Astrocyte (in vitro differentiated cells and primary cell): ENCODE results near the gene UBE4B. TPM values are rescaled to one million over a fixed set of nuclear protein-coding genes. Genes with fewer than 3 reads are reported as not detected.
"Not testable (repeated sequence)": the region's sequence is repeated elsewhere in the genome, so short reads cannot be mapped to it uniquely, and the experiment has no call there.

Experiments used
- DNase-seq: peaks from one replicate; pipeline ENCODE4 v3.0.0-alpha.2; 2010; ENCODE audit warnings: low read depth
- FAIRE-seq: peaks from 2 replicates; lab custom pipeline; 2011; peaks lifted over from hg19 to GRCh38; lab: Jason Lieb, UNC
- H2AFZ ChIP-seq: 2 replicates; pipeline ENCODE4 v1.6.0; 2012; ENCODE audit warnings: low read depth, low read length, inconsistent platforms
- H3K27ac ChIP-seq: 2 replicates; pipeline ENCODE4 v1.5.1; 2011; ENCODE audit warnings: low read depth, low read length, inconsistent platforms
- H3K27me3 ChIP-seq: 2 replicates; pipeline ENCODE4 v1.6.0; 2011; ENCODE audit warnings: low read length, inconsistent platforms; ENCODE audit not compliant: insufficient read depth
- H3K36me3 ChIP-seq: 2 replicates; pipeline ENCODE4 v1.5.1; 2011; ENCODE audit warnings: low read length, inconsistent platforms; ENCODE audit not compliant: insufficient read depth
- H3K4me1 ChIP-seq: 2 replicates; pipeline ENCODE4 v1.5.1; 2011; ENCODE audit warnings: low read length, inconsistent platforms; ENCODE audit not compliant: insufficient read depth
- H3K4me2 ChIP-seq: 2 replicates; pipeline ENCODE4 v1.6.0; 2012; ENCODE audit warnings: low read length, inconsistent platforms
- H3K4me3 ChIP-seq: 2 replicates; pipeline ENCODE4 v1.5.1; 2011; ENCODE audit warnings: low read depth, mild to moderate bottlenecking, low read length, inconsistent platforms; ENCODE audit not compliant: insufficient read depth
- H3K79me2 ChIP-seq: 2 replicates; pipeline ENCODE4 v1.6.0; 2012; ENCODE audit warnings: mild to moderate bottlenecking, low read length, inconsistent platforms; ENCODE audit not compliant: insufficient read depth
- H3K9ac ChIP-seq: 2 replicates; pipeline ENCODE4 v1.6.0; 2012; ENCODE audit warnings: mild to moderate bottlenecking, low read length, inconsistent platforms
- H3K9me3 ChIP-seq: 2 replicates; pipeline ENCODE4 v1.5.1; 2012; ENCODE audit warnings: low read depth, mild to moderate bottlenecking, low read length, inconsistent platforms; ENCODE audit not compliant: insufficient read depth
- H4K20me1 ChIP-seq: 2 replicates; pipeline ENCODE4 v1.6.0; 2012; ENCODE audit warnings: low read length, inconsistent platforms; ENCODE audit not compliant: insufficient read depth
- H3K27ac Mint-ChIP-seq: one replicate; pipeline ENCODE4 v1.8.0; 2021; ENCODE audit warnings: mild to moderate bottlenecking, mixed read lengths; ENCODE audit not compliant: unreplicated experiment
- H3K27me3 Mint-ChIP-seq: one replicate; pipeline ENCODE4 v1.8.0; 2021; ENCODE audit warnings: low read depth, mixed read lengths; ENCODE audit not compliant: unreplicated experiment
- H3K36me3 Mint-ChIP-seq: one replicate; pipeline ENCODE4 v1.8.0; 2021; ENCODE audit warnings: low read depth, mixed read lengths; ENCODE audit not compliant: unreplicated experiment
- H3K4me1 Mint-ChIP-seq: one replicate; pipeline ENCODE4 v1.8.0; 2021; ENCODE audit warnings: low read depth, mixed read lengths; ENCODE audit not compliant: unreplicated experiment
- H3K4me3 Mint-ChIP-seq: one replicate; pipeline ENCODE4 v1.8.0; 2021; ENCODE audit warnings: mild to moderate bottlenecking, moderate library complexity, mixed read lengths; ENCODE audit not compliant: unreplicated experiment
- H3K9me3 Mint-ChIP-seq: one replicate; pipeline ENCODE4 v1.8.0; 2021; ENCODE audit warnings: mild to moderate bottlenecking, mixed read lengths; ENCODE audit not compliant: unreplicated experiment
- CTCF ChIP-seq: IDR thresholded peaks from 2 replicates; pipeline ENCODE4 v1.5.1; 2011; ENCODE audit warnings: low read depth, mild to moderate bottlenecking, inconsistent platforms, low read length, moderate library complexity; ENCODE audit not compliant: insufficient read depth
- EZH2 ChIP-seq: IDR thresholded peaks from 2 replicates; pipeline ENCODE4 v1.6.1; 2012; ENCODE audit warnings: mild to moderate bottlenecking, low read length, inconsistent platforms; ENCODE audit not compliant: insufficient read depth
- total RNA-seq: library from RNA; stranded (reverse); gene quantifications from 2 replicates; pipeline ENCODE4 v1.2.1, GENCODE V29; 2021

Gene UBE4B
- total RNA-seq, 1 donor from 2014 or later = 41.5 TPM

DNA sequence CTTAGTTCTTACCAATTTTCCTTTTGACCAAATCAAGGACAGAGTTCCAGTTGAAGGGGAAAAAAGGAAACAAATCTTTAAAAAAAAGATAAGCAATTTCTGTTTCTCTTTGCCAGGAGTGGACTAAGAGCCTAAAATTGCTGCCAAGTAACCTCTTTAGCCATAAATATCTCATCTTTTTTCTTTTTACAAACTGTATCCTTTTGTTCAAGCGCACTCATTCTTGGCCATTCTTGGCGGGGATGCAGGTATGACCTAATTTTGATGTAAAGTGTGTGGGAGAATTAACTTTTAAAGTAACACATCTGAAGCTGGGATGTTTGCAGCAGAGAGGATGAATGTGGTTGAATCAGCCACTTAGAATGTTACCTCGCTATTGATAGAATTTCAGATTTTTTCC is 164.2 kb downstream of the UBE4B start:
- Mint-ChIP-seq H3K27ac (no peak overlapping the region), H3K27me3 (peaks cover 6% of the 10 kb centered on the region), H3K36me3 (no peaks in the 10 kb centered on the region), H3K4me3 (no peak overlapping the region), H3K4me1 (no peaks in the 10 kb centered on the region), H3K9me3 (no peaks in the 10 kb centered on the region)
- H3K27ac ChIP-seq = peak overlapping the region; percentile 32
- peak overlapping the region; percentile 31 for H3K9ac ChIP-seq
- TF ChIP-seq EZH2 (no peak), CTCF (no peak)
- no peaks in the 10 kb centered on the region for H3K9me3 ChIP-seq
- H3K27me3 ChIP-seq = no peaks in the 10 kb centered on the region
- no peaks in the 10 kb centered on the region for H4K20me1 ChIP-seq
- no peaks in the 10 kb centered on the region for H3K79me2 ChIP-seq
- peaks cover 14% of the 10 kb centered on the region for H3K4me1 ChIP-seq
- no peaks in the 10 kb centered on the region for H3K36me3 ChIP-seq
- DNase-seq (peak; percentile 95), FAIRE-seq (no peak)
- peak overlapping the region; percentile 52 for H3K4me2 ChIP-seq
- H3K4me3 ChIP-seq = no peak overlapping the region
- no peak overlapping the region for H2AFZ ChIP-seq

DNA sequence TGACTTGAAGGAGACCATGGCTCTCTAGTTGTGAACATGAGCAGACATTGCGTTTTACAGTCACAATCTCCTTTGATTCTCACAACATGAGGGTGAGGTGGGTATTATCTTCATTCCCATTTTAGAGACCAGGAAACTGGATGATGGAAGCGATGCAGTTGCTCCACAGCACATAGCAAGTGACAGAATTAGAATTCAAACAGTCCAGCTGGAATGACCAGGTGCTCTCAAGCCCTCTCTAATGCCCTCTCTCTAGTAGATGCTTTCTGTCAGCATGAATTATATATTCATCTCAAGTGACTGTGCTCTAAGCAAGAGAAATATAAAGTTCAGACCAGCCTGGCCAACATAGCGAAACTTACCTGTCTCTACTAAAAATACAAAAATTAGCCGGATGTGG is 167.9 kb downstream of the UBE4B start:
- DNase-seq (no peak), FAIRE-seq (no peak)
- TF ChIP-seq EZH2 (no peak), CTCF (no peak)
- no peaks in the 10 kb centered on the region for H4K20me1 ChIP-seq
- Mint-ChIP-seq H3K36me3 (no peaks in the 10 kb centered on the region), H3K4me3 (no peak overlapping the region), H3K27me3 (no peaks in the 10 kb centered on the region), H3K27ac (no peak overlapping the region), H3K9me3 (no peaks in the 10 kb centered on the region), H3K4me1 (no peaks in the 10 kb centered on the region)
- no peaks in the 10 kb centered on the region for H3K27me3 ChIP-seq
- H3K36me3 ChIP-seq = no peaks in the 10 kb centered on the region
- H3K27ac ChIP-seq = no peak overlapping the region
- H3K4me1 ChIP-seq = peaks cover 12% of the 10 kb centered on the region
- no peak overlapping the region for H3K9ac ChIP-seq
- no peaks in the 10 kb centered on the region for H3K79me2 ChIP-seq
- H2AFZ ChIP-seq = no peak overlapping the region
- no peak overlapping the region for H3K4me2 ChIP-seq
- no peak overlapping the region for H3K4me3 ChIP-seq
- no peaks in the 10 kb centered on the region for H3K9me3 ChIP-seq

DNA sequence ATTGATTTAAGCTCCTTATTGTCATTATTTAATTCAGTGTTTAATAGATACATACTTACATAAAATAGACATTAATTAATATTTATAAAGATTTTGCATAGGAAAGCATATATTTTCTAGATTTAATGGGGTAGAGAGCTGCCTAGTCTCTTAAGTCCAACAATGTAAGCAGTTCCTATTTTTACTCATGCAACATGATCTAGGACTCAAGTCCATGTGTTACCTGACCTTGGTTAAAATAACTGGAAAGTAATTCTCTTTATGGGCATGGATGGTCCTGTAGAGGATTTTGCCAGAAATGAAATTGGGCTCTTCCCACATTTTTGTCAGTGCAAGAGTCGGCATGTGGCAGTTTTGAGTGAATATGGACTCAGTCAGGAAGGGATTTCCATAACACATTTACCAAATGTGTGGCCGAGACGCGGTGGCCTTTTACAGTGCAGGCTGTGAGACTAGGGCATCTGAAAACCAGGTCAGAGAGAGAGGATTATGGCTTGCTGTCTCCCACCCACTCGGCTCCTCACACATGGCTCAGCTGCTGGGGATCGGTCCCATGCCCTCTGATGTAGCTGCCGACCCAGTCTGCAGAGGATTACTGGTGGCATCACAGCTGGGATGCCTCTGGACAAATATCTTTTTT is 171.4 kb downstream of the UBE4B start:
- H3K36me3 Mint-ChIP-seq = no peaks in the 10 kb centered on the region
- no peak overlapping the region for H3K27ac ChIP-seq
- DNase-seq = no peak
- H3K9ac ChIP-seq = no peak overlapping the region
- no peak overlapping the region for H3K4me2 ChIP-seq
- TF ChIP-seq CTCF (no peak), EZH2 (no peak)
- no peak overlapping the region for H3K4me3 Mint-ChIP-seq
- no peaks in the 10 kb centered on the region for H3K36me3 ChIP-seq
- FAIRE-seq = no peak
- H3K4me3 ChIP-seq = no peak overlapping the region
- no peaks in the 10 kb centered on the region for H3K9me3 ChIP-seq
- H3K27ac Mint-ChIP-seq = no peak overlapping the region
- no peaks in the 10 kb centered on the region for H4K20me1 ChIP-seq
- H2AFZ ChIP-seq = no peak overlapping the region
- no peaks in the 10 kb centered on the region for H3K79me2 ChIP-seq
- no peaks in the 10 kb centered on the region for H3K9me3 Mint-ChIP-seq
- H3K4me1 ChIP-seq = no peaks in the 10 kb centered on the region
- H3K27me3 Mint-ChIP-seq = no peaks in the 10 kb centered on the region
- no peaks in the 10 kb centered on the region for H3K4me1 Mint-ChIP-seq
- no peaks in the 10 kb centered on the region for H3K27me3 ChIP-seq

DNA sequence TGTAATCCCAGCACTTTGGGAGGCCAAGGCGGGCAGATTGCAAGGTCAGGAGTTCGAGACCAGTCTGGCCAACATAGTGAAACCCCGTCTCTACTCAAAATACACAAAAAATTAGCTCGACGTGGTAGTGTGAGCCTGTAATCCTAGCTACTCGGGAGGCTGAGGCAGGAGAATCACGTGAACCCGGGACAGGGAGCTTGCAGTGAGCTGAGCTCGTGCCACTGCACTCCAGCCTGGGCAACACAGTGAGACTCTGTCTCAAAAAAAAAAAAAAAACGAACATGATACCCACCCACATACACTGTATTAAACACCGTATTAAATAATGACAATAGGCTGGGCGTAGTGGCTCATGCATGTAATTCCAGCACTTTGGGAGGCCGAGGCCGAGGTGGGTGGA is 172.4 kb downstream of the UBE4B start:
- H3K4me3 Mint-ChIP-seq, H2AFZ ChIP-seq, H3K27me3 Mint-ChIP-seq, FAIRE-seq, H3K36me3 ChIP-seq, H3K9ac ChIP-seq, H3K27ac Mint-ChIP-seq, H3K36me3 Mint-ChIP-seq, H3K4me2 ChIP-seq, H3K27me3 ChIP-seq, H3K4me1 ChIP-seq, H3K79me2 ChIP-seq, H3K9me3 Mint-ChIP-seq, H4K20me1 ChIP-seq, DNase-seq, H3K9me3 ChIP-seq, H3K4me1 Mint-ChIP-seq, H3K4me3 ChIP-seq, H3K27ac ChIP-seq: not testable (repeated sequence)
